HG03442 (cell line): ENCODE measurements around the gene IL11.

ENCODE experiments used
- ATAC-seq: cut with Tn5 transposase; IDR thresholded peaks from one replicate; pipeline ENCODE4 v1.9.1; 2021; ENCODE audit warnings: mild to moderate bottlenecking, moderate library complexity; ENCODE audit not compliant: unreplicated experiment

Gene IL11

GRCh38 chr19:55373993-55374757, 3.9 kb upstream of the IL11 start:
- no peak for ATAC-seq

- ATAC-seq, result no peak
Measured at GRCh38 chr19:55373306-55373992, 3.2 kb upstream of the IL11 start.

GRCh38 chr19:55372316-55373081, 2.2 kb upstream of the IL11 start:
- no peak for ATAC-seq

DNA sequence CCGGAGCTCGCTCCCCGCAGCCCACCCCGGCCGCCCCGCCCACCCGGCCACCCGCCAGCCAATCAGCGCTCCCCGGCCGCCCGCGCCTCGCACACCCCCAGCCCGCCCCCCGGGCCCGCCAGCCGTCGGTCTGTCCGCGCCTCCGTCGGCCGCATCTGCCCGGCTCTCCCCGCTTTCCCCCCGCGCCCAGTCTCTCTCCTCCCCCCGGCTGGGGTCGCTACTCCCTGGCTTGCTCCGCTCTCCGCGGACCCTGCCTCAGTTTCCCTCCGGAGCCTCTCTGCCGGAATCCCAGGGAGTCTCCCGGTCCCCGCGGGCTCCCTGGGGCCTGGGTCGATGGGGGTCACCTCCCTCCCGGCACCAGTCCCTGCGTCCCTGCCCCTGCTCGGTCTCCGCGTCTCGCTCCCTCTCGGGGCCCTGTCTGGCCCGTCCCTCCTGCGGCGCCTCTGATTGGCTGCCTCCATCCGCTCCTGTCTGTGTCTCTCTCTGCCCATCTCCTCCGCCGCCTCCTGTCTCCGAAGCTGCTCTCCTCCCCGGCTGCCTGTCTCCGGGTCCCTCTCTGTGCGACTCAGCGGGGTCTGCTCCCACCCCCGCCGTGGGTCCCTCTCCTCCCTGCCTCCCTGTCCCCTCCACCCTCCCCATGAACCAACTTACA, 484 bp downstream of the IL11 start:
- ATAC-seq, result no peak

DNA sequence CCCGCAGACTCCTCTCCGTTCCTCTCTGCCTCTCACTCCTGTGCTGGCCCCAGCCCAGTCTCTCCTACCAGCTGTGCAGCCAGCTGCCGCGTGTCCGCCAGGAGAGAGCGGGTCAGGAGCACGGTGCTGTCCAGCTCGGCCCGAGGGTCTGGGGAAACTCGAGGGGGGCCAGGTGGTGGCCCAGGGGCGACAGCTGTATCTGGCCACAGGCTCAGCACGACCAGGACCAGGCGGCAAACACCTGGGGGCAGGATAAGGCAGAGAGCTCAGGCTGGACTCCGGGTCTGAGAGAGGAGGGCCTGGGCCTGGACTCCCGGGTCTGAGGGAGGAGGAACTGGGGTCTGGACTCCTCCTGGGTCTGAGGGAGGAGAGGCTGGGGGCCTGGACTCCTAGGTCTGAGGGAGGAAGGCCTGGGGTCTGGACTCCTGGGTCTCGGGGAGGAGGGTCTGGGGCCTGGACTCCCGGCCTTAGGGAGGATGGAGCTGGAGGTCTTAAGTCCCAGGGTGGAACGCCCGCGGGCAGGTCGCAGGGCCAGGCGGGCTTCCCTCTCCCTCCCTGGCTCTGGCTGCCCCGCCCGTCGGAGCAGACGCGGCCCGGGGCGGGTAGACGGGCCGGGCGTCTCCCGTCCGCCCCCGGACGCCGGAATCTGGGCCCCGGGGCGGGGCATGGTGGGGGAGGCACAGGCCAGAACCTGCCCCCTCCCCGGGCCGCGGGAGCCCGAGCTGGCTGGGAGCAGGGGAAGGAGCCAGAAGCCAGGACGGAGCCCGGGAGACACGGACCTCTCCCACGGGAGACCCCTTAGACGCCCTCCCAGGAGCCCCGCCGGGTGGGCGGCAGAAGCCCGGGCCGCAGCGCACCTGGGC, 1.3 kb downstream of the IL11 start:
- ATAC-seq, result no peak

DNA sequence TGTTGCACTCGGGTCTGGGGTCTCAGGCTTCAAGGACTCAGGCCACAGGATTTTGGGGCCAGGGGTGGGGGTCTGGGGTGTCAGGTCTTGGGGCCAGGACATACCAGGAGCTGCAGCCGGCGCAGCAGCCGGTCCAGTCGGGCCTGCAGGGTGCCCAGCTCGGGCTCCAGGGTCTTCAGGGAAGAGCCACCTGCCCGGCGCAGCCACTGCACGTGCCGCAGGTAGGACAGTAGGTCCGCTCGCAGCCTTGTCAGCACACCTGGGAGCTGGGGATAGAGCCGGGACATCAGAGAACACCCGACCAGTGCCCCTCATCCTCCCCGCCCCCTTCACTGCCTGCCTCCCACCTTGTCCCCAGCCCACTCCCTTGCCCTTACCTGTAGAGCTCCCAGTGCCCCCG, 2.2 kb downstream of the IL11 start:
- ATAC-seq, result no peak

DNA sequence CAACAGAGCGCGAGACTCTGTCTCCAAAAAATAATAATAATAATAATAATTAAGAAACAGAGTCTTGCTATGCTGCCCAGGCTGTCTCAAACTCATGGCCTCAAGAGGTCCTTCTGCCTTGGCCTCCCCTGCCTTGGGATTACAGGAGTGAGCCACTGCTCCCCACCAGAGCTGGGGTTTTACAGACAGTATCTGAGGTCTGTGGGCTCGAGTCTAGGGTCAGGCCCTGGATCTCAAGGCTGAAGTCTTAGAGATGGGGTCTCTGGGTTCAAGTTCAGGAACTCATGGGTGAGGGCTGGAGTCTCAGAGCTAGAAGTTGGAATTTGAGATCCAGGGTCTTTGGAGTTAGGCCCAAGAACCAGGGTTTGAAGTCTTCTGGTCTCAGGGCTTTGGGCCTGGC, 3.5 kb downstream of the IL11 start:
- no peak for ATAC-seq

DNA sequence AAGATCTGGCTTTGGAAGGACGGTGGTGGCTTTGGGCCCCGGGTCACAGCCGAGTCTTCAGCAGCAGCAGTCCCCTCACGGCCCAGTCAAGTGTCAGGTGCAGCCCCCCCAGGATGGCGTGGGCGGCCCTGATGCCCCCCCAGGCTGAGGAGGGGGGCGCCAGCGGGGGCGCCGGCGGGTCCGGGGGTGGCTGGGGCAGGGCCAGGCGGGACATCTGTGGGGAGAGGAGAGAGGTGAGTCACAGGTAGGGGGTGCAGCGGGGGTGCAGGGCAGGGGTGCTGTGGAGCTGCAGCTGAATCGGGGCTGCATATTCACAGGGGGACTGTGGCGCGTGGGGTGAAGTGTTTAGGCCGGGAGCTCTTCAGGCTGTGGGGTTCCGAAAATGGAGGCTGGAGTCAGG, 4.3 kb downstream of the IL11 start:
- ATAC-seq, result no peak

DNA sequence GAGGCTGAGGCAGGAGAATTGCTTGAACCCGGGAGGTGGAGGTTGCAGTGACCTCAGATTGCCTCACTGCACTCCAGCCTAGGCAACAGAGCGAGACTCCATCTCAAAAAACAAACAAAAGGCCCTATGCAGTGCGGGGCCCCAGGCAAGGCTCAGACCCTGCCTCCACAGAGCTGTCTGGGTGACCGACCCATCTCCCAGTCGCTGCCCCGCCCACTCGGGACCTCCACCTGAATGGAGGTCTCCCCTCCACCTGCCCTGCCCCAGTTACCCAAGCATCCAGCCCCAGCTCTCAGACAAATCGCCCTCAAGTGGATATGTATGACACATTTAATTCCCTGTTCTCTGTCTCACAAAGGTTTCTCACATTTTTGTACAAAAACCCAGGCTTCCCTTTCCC, 5.0 kb downstream of the IL11 start:
- ATAC-seq, result no peak

DNA sequence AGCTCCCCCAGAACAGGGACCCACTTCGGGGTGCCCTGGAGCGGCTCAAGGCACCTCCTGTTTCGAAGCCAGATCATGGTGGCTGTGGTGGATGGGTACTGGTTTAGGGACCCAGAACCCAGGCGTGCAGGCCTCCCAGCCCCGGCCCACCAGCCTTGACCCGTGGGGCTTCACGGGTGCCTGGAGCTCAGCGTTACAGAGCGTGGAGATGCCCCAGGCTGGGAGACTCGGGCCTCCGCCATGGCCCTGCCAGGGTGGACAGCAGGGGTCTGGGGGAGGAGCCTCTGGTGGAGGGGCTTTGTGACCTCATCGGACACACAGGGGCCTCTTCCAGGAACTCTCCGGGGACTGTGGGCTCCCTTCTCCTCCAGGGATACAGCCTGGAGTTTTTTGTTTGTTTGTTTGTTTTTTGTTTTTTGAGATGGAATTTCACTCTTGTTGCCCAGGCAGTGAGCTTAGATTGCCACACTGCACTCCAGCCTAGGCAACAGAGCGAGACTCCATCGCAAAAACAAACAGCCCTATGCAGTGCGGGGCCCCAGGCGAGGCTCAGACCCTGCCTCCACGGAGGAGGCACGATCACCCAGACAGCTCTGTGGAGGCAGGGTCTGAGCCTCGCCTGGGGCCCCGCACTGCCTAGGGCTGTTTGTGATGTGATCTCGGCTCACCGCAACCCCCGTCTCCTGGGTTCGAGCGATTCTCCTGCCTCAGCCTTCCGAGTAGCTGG, 7.1 kb downstream of the IL11 start, which contains the start of gene GARIN5B:
GARIN5B (minus strand) TSS at position 271 of the 727 bp plus-strand sequence; CDS start at position 77, 194 bp downstream.
- ATAC-seq, result no peak

DNA sequence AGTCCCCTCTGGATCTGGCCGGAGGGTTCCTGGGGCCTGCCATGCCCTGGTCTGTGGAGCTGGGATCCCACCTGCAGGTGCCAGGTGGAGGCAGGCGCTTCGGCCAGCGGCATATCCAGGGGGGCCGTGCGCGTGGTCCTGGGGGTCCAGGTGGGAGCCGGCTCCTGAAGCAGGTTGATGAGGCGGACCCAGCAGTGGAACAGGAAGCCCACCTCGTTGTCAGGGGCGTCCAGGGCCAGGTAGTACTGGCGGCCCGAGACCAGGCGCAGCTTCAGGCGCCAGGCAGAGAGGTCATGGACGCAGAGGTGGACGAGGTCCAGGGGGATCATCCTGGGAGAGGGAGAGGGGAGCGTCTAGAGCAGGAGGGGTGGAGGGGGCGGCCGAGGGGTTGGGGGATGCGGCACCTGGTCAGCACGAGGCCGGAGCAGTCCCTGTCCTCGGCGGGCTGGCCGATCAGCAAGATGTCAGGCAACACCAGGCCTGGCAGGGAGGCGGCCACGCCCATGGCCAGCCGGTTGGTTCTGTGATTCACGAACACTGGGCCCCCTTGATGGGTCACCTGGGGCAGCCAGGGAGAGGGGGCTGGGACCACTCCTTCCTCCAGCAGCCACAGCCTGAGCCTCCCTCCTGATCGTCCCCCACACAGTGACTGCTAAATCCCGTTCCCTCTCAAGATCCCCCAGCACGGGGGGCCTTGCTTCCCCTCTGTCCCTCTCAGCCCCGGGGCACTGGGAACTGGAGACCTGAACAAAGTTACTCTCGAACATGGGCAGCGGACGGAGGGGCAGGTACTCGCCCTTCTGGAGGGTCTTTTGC, 7.9 kb downstream of the IL11 start:
- ATAC-seq, result no peak

DNA sequence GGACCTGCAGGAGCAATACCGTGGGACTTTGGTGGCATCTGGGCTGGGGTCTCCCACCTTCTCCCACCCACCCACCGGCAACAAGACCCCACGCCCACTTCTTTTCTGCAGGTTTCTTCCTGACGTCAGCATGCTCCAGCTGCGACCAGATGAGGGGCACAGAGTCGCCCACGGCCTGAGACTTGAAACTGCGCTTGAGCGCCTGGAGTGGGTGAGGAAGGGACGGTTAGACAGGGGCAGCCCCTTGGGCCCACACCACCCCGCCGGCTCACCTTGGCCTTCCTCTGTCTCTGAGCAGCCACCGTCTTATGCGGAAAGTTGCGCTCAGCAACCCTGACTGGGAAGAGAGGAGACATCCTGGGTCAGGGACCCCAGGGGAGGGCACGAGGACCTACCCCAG, 9.4 kb downstream of the IL11 start:
- ATAC-seq, result no peak

GRCh38 chr19:55358943-55359908, 11.0 kb downstream of the IL11 start:
- ATAC-seq, result no peak

DNA sequence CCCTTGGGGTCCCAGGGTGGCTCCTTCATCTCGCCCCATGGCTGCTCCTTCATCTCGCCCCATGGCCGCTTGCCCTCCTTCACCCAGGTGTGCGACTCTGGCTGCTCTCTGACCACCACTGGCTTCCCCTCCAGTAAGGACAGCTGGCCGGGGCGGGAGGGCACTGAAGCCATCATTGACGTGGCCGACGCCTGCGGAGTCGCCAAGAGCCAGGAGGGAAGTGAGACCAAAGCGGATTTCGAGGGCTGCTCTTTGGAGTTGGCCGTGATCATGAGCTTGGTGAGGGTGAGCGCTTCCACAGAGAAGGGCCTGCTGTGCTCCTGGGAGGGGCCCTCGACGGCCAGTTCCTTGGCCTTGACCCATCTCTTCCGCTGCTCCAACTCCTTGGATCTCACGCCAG, 11.8 kb downstream of the IL11 start:
- no peak for ATAC-seq

DNA sequence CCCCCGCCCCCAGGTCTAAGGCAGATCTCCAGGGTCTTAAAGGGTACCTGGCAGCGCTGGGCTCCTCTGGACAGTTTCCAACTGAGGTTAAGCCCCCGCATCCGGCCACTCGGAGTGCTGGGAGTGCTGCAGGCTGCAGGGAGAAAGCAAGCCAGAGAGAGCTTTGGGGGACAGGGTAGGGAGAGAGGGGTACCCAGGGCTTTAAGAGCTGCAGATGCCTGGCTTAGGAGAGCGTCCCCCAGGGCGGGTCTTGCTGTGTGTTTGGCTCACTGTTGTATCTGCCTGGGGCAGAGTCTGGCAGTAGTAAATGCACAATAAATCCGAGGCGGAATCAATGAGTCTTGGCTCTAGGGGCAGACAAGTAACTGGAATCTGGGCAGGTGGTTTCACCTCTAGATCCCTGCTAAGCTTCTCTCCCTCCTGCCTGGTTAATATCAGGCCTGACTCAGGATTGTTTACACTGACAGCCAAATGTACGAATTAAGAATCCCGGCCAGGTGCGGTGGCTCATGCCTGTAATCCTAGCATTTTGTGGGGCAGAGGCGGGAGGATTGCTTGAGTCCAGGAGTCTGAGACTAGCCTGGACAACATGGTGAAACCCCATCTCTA, 14.9 kb downstream of the IL11 start:
- ATAC-seq, result no peak

- ATAC-seq, result no peak
Measured at GRCh38 chr19:55354698-55355212, 15.5 kb downstream of the IL11 start, which contains the start of gene COX6B2. Gene COX6B2, minus strand, starts transcription at chr19:55354719. Its CDS starts 198 bp downstream, at chr19:55354521.
